ENCODE data around the gene ISG15.
"Not testable (repeated sequence)": the region's sequence is repeated elsewhere in the genome, so short reads cannot be mapped to it uniquely, and the experiment has no call there.

The ISG15 gene

DNA sequence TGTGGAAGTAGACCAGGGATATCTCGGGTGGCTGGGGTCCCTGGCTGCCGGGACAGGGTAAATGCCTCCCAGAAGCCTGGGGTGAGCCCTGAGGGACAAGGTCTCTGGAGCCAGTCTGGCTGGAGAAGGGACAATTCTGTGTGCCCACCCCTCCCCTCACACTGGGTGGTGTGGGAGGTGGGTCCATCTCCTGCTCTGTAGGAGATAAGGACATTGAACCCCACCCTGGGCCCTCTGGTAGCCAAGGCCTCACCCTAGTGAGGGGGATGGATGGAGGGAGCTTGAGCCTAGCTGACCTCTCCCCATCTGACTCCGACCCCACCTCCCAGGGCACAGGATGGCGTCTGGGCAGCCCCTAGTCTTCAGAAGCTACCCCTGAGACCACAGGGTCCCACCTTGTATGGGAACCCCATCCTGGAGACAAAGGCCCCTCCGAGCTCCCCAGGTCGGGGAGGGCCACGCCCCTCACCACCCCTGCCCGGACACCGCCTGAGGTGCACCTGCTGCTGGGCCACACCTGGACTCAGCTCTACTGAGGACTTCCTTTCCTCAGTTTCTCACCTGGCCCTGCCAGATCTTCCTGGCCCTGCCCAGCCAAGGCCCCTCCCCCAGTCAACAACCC is 11.0 kb downstream of the ISG15 start:
- no peak overlapping the region for H3K4me3 ChIP-seq (ENCODE audit: low read depth, low read length)
- TF ChIP-seq, protein P1, sequence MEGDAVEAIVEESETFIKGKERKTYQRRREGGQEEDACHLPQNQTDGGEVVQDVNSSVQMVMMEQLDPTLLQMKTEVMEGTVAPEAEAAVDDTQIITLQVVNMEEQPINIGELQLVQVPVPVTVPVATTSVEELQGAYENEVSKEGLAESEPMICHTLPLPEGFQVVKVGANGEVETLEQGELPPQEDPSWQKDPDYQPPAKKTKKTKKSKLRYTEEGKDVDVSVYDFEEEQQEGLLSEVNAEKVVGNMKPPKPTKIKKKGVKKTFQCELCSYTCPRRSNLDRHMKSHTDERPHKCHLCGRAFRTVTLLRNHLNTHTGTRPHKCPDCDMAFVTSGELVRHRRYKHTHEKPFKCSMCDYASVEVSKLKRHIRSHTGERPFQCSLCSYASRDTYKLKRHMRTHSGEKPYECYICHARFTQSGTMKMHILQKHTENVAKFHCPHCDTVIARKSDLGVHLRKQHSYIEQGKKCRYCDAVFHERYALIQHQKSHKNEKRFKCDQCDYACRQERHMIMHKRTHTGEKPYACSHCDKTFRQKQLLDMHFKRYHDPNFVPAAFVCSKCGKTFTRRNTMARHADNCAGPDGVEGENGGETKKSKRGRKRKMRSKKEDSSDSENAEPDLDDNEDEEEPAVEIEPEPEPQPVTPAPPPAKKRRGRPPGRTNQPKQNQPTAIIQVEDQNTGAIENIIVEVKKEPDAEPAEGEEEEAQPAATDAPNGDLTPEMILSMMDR (conservative IDR thresholded peaks at IDR 0.05; ENCODE audit: low read depth, low read length) = no peak
- no peak for DNase-seq (ENCODE audit: low read depth)

DNA sequence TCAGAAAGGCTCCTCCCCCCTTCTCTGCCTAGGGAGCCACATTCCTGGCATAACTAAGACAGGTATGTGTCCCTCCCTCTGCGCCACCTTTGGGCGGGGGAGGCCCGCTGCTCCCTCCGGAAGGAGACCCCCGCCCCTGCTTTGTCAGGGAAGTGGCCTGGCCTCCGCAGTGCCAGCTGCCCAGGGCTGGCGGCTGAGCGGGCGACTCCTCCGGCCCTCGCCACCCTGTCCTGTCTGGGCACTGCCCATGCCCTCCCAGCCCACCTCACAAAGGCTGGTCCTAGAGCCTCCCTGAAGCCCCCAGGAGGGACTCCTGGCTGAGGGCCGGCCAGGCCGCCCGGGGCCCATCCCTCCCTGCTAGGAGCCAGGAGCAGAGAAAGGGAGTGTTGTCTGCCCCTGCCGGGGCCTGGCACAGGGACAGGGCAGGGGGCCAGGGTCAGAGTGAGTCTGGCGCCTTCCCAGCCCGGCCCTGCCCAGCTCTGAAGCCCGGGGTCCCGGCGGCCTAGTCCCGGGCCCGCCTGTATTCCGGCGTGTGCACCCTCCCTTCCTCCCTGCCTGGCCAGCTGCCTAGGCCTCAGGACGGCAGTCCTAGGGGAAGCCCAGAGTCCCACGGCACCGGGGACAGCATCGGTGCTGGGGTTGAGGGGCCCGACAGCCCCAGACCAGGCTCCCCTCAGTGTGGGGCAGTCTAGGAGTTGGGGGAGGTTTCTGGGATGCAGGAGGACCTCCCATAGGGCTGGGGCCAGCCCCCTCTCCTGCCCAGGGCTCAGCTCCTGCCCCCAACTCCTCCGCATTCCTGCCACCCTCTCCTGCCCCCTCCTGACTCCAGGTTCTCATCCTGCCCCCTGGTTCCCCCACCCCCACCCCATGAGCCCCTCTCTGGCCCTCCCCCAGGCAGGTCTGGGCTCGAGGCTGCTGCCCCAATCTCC is 11.7 kb downstream of the ISG15 start:
- DNase-seq (ENCODE audit: low read depth) = peak; percentile 52
- H3K4me3 ChIP-seq (ENCODE audit: low read depth, low read length) = no peak overlapping the region
- TF ChIP-seq, protein P1 (conservative IDR thresholded peaks at IDR 0.05; ENCODE audit: low read depth, low read length) = no peak

DNA sequence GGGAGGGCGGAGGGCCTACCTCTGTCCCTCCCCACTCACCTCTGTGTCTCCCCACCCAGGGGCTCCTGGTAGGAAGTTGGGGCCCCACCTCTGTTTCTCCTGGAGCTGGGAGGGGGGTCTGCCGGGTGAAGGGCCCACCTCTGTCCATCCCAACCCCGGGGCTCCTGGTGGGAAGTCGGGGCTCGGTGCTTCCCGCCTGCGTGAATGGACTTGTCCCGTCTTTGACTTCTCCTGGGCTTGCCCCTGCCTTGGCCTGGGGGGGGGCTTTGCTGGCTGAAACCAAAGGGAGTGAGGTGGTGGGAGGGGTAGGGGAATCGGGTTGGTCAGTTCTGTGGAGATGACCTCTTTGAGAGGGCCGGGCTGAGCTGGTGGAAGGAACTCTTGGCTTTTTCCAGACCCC is 12.4 kb downstream of the ISG15 start:
- H3K4me3 ChIP-seq (ENCODE audit: low read depth, low read length) = no peak overlapping the region
- TF ChIP-seq, protein P1 (conservative IDR thresholded peaks at IDR 0.05; ENCODE audit: low read depth, low read length) = no peak
- no peak for DNase-seq (ENCODE audit: low read depth)

DNA sequence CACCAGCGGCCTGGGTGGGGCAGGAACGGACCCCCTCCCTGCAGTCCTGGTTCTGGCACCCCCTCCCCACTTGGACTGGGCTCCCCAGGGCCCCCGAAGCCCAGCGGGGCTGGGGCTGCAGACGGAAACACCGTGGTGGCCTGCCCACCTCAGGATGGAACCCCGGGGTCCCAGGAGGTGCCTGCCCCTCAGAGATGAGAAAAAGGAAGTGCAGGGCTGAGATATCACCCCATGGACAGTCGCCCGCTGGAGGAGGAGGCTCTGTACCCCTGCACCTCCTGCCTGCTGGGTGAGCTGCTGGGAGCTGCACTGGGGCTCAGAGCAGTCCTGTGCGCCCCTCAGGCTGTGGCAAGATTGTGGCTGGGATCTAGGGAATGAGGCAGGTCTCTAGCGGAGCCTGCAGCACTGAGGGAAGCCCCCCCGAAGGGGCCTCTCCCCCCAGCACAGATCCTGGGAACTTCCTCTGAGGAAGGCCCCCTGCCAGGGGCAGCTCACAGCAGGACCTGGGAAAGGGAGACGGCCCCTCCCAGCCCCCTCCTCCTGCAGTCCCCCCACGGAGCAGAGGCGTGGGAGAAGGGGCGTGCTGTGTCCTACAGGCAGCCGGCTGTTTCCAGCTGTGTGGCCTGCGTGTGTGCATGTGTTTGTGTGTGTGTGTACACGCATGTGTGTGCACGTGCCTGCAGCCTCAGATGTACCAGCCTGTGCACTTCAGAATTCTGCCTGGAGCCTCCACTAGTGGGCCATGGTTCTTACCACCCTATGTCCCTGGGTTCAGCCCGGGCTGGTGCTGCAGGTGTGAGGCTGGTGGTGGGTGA is 13.5 kb downstream of the ISG15 start:
- TF ChIP-seq, protein P1 (conservative IDR thresholded peaks at IDR 0.05; ENCODE audit: low read depth, low read length) = no peak
- H3K4me3 ChIP-seq (ENCODE audit: low read depth, low read length) = no peak overlapping the region

DNA sequence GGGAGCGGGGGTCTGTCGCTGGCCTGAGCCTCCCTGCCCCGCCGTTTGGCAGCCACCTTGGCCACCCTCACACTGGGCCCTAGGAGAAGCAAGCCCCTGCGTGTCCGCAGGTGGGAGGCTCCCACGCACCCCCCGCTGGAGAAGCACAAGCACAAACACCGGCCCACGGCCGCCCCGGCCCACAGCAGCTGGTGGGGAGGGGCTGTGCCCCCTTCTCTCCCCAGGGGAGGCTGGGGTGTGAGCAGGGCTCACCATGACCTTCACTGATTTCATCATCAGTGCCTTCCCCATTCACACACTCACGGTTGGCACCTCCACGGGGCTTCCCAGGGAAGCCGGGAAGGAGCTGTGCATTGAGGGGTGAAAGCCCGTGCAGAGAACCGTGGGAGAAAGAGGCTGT is 14.5 kb downstream of the ISG15 start:
- no peak for DNase-seq (ENCODE audit: low read depth)
- TF ChIP-seq, protein P1 (conservative IDR thresholded peaks at IDR 0.05; ENCODE audit: low read depth, low read length) = no peak
- H3K4me3 ChIP-seq (ENCODE audit: low read depth, low read length) = no peak overlapping the region

More for the DNA sequence above, 13.5 kb downstream of the ISG15 start:
- no peak for DNase-seq (ENCODE audit: low read depth)

DNA sequence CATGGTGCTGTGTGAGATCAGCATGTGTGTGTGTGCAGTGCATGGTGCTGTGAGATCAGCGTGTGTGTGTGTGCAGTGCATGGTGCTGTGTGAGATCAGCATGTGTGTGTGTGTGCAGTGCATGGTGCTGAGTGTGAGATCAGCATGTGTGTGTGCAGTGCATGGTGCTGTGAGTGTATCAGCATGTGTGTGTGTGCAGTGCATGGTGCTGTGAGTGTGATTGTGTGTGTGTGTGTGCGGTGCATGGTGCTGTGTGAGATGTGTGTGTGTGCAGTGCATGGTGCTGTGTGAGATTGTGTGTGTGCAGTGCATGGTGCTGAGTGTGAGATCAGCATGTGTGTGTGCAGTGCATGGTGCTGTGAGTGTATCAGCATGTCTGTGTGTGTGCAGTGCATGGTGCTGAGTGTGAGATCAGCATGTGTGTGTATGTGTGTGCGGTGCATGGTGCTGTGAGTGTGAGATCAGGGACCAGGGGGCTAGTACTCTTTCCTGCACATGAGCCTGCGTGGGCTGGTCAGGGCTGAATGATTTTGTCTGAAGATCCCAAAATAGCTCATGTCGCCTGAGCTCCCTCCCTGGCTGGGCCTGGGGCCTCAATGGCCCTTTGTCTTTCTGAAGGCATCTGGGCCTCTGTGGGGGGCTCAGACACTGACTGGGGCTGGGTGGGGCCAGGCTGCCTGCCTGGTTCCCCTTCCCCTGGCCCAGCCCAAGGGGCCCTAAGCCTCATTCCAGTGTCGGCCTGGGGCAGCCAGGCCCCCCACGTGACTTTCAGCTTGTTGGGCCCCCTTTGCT is 17.8 kb downstream of the ISG15 start:
- not testable (repeated sequence) for DNase-seq (ENCODE audit: low read depth); H3K4me3 ChIP-seq (ENCODE audit: low read depth, low read length)

Measured in choroid plexus epithelial cell (primary cell).